Endothelial cell of umbilical vein (primary cell): ENCODE measurements around the gene BID. TPM values are rescaled to one million over a fixed set of nuclear protein-coding genes. Genes with fewer than 3 reads are reported as not detected.

ENCODE experiments used
- BruUV-seq: library from RNA; stranded (reverse); fragments of 400-500 nt; replicated peaks from 2 replicates; lab custom pipeline; 2021; lab: Mats Ljungman, UMichigan
- CTCF ChIA-PET: fragments of 300-600, 350-600 bp; sonication (Branson Sonifier 250); formaldehyde crosslinking; loops from one replicate; lab custom pipeline; 2021; ENCODE audit warnings: antibody characterized with exemption, inconsistent platforms; lab: Charles Lee
- POLR2A ChIA-PET: fragments of 300-600, 350-600 bp; sonication (Branson Sonifier 250); formaldehyde crosslinking; loops from one replicate; lab custom pipeline; 2021; ENCODE audit warnings: antibody characterized with exemption, inconsistent platforms; lab: Charles Lee
- DNase-seq: peaks from one replicate; pipeline ENCODE4 v3.0.0-alpha.2; 2011; ENCODE audit warnings: low read depth, low spot score
- FAIRE-seq: peaks from 2 replicates; lab custom pipeline; 2011; peaks lifted over from hg19 to GRCh38; lab: Jason Lieb, UNC
- H2AFZ ChIP-seq: 2 replicates; pipeline ENCODE4 v1.6.0; 2012; ENCODE audit warnings: low read depth, low read length, control low read depth, inconsistent platforms
- H3K27ac ChIP-seq: 2 replicates; pipeline ENCODE4 v1.5.1; 2011; ENCODE audit warnings: low read depth, mild to moderate bottlenecking, control low read depth, low read length, moderate library complexity; ENCODE audit not compliant: insufficient read depth
- H3K27me3 ChIP-seq, 2 experiments: 2 replicates each; pipeline versions ENCODE4 v1.6.0 to v1.6.1; 2011; ENCODE audit warnings: low read length in 2 of 2, mixed read lengths in 1 of 2; ENCODE audit not compliant: control insufficient read depth in 2 of 2, insufficient read depth in 2 of 2
- H3K36me3 ChIP-seq, 2 experiments: 2 replicates in 1 of 2; 3 replicates in 1 of 2; pipeline ENCODE4 v1.5.1; 2011; ENCODE audit warnings: low read length in 2 of 2, mild to moderate bottlenecking in 1 of 2, moderate library complexity in 1 of 2; ENCODE audit not compliant: control insufficient read depth in 2 of 2, insufficient read depth in 2 of 2; ENCODE audit errors: extremely low read depth in 1 of 2
- H3K4me1 ChIP-seq: 3 replicates; pipeline ENCODE4 v1.5.1; 2011; ENCODE audit warnings: mild to moderate bottlenecking, low read length; ENCODE audit not compliant: control insufficient read depth, insufficient read depth; ENCODE audit errors: extremely low read depth
- H3K4me2 ChIP-seq: 2 replicates; pipeline ENCODE4 v1.6.1; 2011; ENCODE audit warnings: low read length, control low read depth, mixed read lengths; ENCODE audit not compliant: insufficient read depth
- H3K4me3 ChIP-seq, 3 experiments: fragments of 200-600 bp in 1 of 3; sonication (generic), shearing (Covaris generic) in 1 of 3; replicated peaks in 1 of 3; 2 replicates each; pipeline ENCODE4 v1.5.1; 2011 to 2016; ENCODE audit warnings: control low read depth in 3 of 3, low read length in 3 of 3, mild to moderate bottlenecking in 2 of 3, inconsistent platforms in 1 of 3, low read depth in 1 of 3, moderate library complexity in 1 of 3; ENCODE audit not compliant: insufficient read depth in 1 of 3
- H3K79me2 ChIP-seq: 2 replicates; pipeline ENCODE4 v1.6.0; 2012; ENCODE audit warnings: low read length, inconsistent platforms; ENCODE audit not compliant: control insufficient read depth, insufficient read depth
- H3K9ac ChIP-seq: replicated peaks from 2 replicates; pipeline ENCODE3; 2011; ENCODE audit warnings: low read length, control low read depth; ENCODE audit not compliant: insufficient read depth; ENCODE audit errors: extremely low read depth
- H3K9me1 ChIP-seq: replicated peaks from 3 replicates; pipeline ENCODE4 v1.6.0; 2011; ENCODE audit warnings: mild to moderate bottlenecking, low read length; ENCODE audit not compliant: control insufficient read depth, insufficient read depth; ENCODE audit errors: extremely low read depth
- H3K9me3 ChIP-seq: replicated peaks from 2 replicates; pipeline ENCODE4 v1.5.1; 2012; ENCODE audit warnings: low read length, inconsistent platforms; ENCODE audit not compliant: control insufficient read depth, insufficient read depth
- H4K20me1 ChIP-seq: replicated peaks from 2 replicates; pipeline ENCODE3; 2011; ENCODE audit warnings: mild to moderate bottlenecking, low read length; ENCODE audit not compliant: control insufficient read depth, insufficient read depth; ENCODE audit errors: extremely low read depth
- EZH2 ChIP-seq: IDR thresholded peaks from 2 replicates; pipeline ENCODE4 v1.6.1; 2012; ENCODE audit warnings: borderline replicate concordance, low read depth, mild to moderate bottlenecking, moderate library complexity, low read length, inconsistent platforms; ENCODE audit not compliant: severe bottlenecking
- FOS ChIP-seq: IDR thresholded peaks from 2 replicates; pipeline ENCODE4 v1.6.1; 2011; ENCODE audit warnings: mild to moderate bottlenecking, low read length, moderate library complexity, borderline replicate concordance; ENCODE audit not compliant: insufficient read depth
- GATA2 ChIP-seq: IDR thresholded peaks from 2 replicates; pipeline ENCODE4 v1.7.0; 2011; ENCODE audit warnings: low read depth, mild to moderate bottlenecking, moderate library complexity, mixed read lengths, low read length; ENCODE audit not compliant: insufficient read length, insufficient read depth
- JUN ChIP-seq: IDR thresholded peaks from 2 replicates; pipeline ENCODE4 v1.6.1; 2011; ENCODE audit warnings: borderline replicate concordance, low read depth; ENCODE audit not compliant: insufficient read length, insufficient read depth
- MYC ChIP-seq: IDR thresholded peaks from one replicate; pipeline ENCODE4 v1.6.1; 2011; ENCODE audit warnings: mild to moderate bottlenecking, low read depth, low read length
- POLR2A ChIP-seq: IDR thresholded peaks from 2 replicates; pipeline ENCODE4 v1.6.1; 2012; ENCODE audit warnings: low read depth, mild to moderate bottlenecking, control low read depth, low read length
- POLR2AphosphoS5 ChIP-seq: IDR thresholded peaks from 2 replicates; pipeline ENCODE4 v1.6.1; 2012; ENCODE audit warnings: low read depth, mild to moderate bottlenecking, control low read depth, low read length, moderate library complexity; ENCODE audit not compliant: insufficient read depth
- dilution Hi-C: fragments of 300-500 bp; cut with MboI; formaldehyde crosslinking; loops from one replicate; pipeline ENCODE4 v1.15.0; 2019; ENCODE audit warnings: low sequenced_read_pairs; ENCODE audit not compliant: extremely low pct_ligation_motif_present
- intact Hi-C: fragments of 100-400 bp; cut with micrococcal nuclease; formaldehyde crosslinking; loops from one replicate; pipeline ENCODE4 v1.10.0; 2022
- polyA plus RNA-seq, 4 experiments: library from polyadenylated mRNA; depleted of rRNA in 3 of 4; stranded (reverse) in 3 of 4; unstranded in 1 of 4; fragments of >200 nt; gene quantifications; 2 replicates each; pipeline versions ENCODE4 v1.2.1 to v1.2.3, GENCODE V29; 2011 to 2012; ENCODE audit warnings: missing spikeins in 1 of 4
- total RNA-seq: library from RNA; stranded (reverse); gene quantifications from 2 replicates; pipeline ENCODE4 v1.2.3, GENCODE V29; 2021
- TF ChIP-seq, protein P1 (sequence below): IDR thresholded peaks from 2 replicates; pipeline ENCODE4 v1.6.1; 2011; ENCODE audit not compliant: insufficient read depth, insufficient read length
- TF ChIP-seq, protein P2 (sequence below), 2 donors: IDR thresholded peaks; 1 replicate in 1 of 2; 2 replicates in 1 of 2; pipeline ENCODE4 v1.5.1; 2011; ENCODE audit warnings: low read length in 2 of 2, mild to moderate bottlenecking in 2 of 2, moderate library complexity in 2 of 2, control low read depth in 1 of 2, inconsistent platforms in 1 of 2, low read depth in 1 of 2; ENCODE audit not compliant: insufficient read depth in 1 of 2; ENCODE audit errors: extremely low read depth in 1 of 2

The BID gene
- total and polyA plus RNA-seq, 2 donors (not counting 3 experiments of a cell fraction or from before 2014, with no cell fraction given) = 39.0 to 119 TPM

GRCh38 chr22:17777717-17778044, 3.4 kb upstream of the BID start:
- no peaks in the 10 kb centered on the region for H3K9me1 ChIP-seq
- no peak for FAIRE-seq
- no peaks in the 10 kb centered on the region for H3K27me3 ChIP-seq
- H3K4me1 ChIP-seq = peaks cover 11% of the 10 kb centered on the region
- DNase-seq = no peak
- intact Hi-C loops (loop anchor here (10.0 kb wide), 1 partner anchor 143 kb away; the partner anchor contains the start of gene BCL2L13), dilution Hi-C loops (no loop called here)
- H3K79me2 ChIP-seq = peaks cover 11% of the 10 kb centered on the region
- H3K36me3 ChIP-seq = no peaks in the 10 kb centered on the region
- peak overlapping the region; percentile 96 for H2AFZ ChIP-seq
- H4K20me1 ChIP-seq = no peaks in the 10 kb centered on the region
- H3K9me3 ChIP-seq = no peaks in the 10 kb centered on the region
- ChIA-PET POLR2A (no interaction called here), CTCF (interaction anchor here (1.2 to 3.0 kb wide), 3 partner anchors 9 to 298 kb away, joined by 3 to 13 read pairs (median 3); no protein-coding TSS in a partner anchor)
- no peak overlapping the region for H3K9ac ChIP-seq
- H3K4me2 ChIP-seq = no peak overlapping the region
- H3K4me3 ChIP-seq = no peak overlapping the region
- TF ChIP-seq MYC (no peak), POLR2AphosphoS5 (no peak), POLR2A (no peak), FOS (no peak)
- BruUV-seq = no TSS peak
- no peak overlapping the region for H3K27ac ChIP-seq

- Histone ChIP-seq H2AFZ (peak overlapping the region; percentile 96), H3K4me2 (peak overlapping the region; percentile 60), H4K20me1 (no peaks in the 10 kb centered on the region), H3K79me2 (peaks cover 16% of the 10 kb centered on the region), H3K27ac (no peak overlapping the region), H3K4me1 (peaks cover 13% of the 10 kb centered on the region), H3K27me3 (no peaks in the 10 kb centered on the region), H3K9ac (no peak overlapping the region), H3K36me3 (no peaks in the 10 kb centered on the region), H3K9me1 (no peaks in the 10 kb centered on the region), H3K4me3 (no peak overlapping the region), H3K9me3 (no peaks in the 10 kb centered on the region)
- DNase-seq (peak; percentile 14), FAIRE-seq (peak; percentile 85)
- dilution Hi-C loops = no loop called here
- intact Hi-C loops = loop anchor here (10.0 kb wide), 1 partner anchor 142 kb away; the partner anchor contains the start of gene BCL2L13
- BruUV-seq = TSS peak; percentile 36
- no peak for TF ChIP-seq POLR2A
- TF ChIP-seq, protein P1, sequence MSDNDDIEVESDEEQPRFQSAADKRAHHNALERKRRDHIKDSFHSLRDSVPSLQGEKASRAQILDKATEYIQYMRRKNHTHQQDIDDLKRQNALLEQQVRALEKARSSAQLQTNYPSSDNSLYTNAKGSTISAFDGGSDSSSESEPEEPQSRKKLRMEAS = no peak
- no peak for TF ChIP-seq GATA2
- TF ChIP-seq FOS = no peak
- TF ChIP-seq MYC = no peak
- no peak for TF ChIP-seq EZH2
- no peak for TF ChIP-seq POLR2AphosphoS5
- TF ChIP-seq, protein P2, sequence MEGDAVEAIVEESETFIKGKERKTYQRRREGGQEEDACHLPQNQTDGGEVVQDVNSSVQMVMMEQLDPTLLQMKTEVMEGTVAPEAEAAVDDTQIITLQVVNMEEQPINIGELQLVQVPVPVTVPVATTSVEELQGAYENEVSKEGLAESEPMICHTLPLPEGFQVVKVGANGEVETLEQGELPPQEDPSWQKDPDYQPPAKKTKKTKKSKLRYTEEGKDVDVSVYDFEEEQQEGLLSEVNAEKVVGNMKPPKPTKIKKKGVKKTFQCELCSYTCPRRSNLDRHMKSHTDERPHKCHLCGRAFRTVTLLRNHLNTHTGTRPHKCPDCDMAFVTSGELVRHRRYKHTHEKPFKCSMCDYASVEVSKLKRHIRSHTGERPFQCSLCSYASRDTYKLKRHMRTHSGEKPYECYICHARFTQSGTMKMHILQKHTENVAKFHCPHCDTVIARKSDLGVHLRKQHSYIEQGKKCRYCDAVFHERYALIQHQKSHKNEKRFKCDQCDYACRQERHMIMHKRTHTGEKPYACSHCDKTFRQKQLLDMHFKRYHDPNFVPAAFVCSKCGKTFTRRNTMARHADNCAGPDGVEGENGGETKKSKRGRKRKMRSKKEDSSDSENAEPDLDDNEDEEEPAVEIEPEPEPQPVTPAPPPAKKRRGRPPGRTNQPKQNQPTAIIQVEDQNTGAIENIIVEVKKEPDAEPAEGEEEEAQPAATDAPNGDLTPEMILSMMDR (IDR thresholded peaks at IDR 0.05; ENCODE audit: extremely low read depth in 1 of 2, insufficient read depth in 1 of 2, low read depth in 1 of 2, low read length in 2 of 2) = no peak
- TF ChIP-seq JUN = no peak
- POLR2A ChIA-PET = no interaction called here
- CTCF ChIA-PET = interaction anchor here (1.2 to 3.0 kb wide), 3 partner anchors 9 to 299 kb away, joined by 3 to 13 read pairs (median 3); no protein-coding TSS in a partner anchor
Observed at GRCh38 chr22:17777005-17777716, 2.9 kb upstream of the BID start.
